HG03139 (cell line): ENCODE data around the gene HMX1.

ENCODE experiments used
- ATAC-seq: cut with Tn5 transposase; IDR thresholded peaks from one replicate; pipeline ENCODE4 v1.9.1; 2021; ENCODE audit not compliant: unreplicated experiment

Gene HMX1

GRCh38 chr4:8893227-8893623 is 21.6 kb upstream of the HMX1 start:
- ATAC-seq, result no peak

GRCh38 chr4:8892556-8893226 is 21.1 kb upstream of the HMX1 start:
- ATAC-seq, result no peak

GRCh38 chr4:8891646-8892555 is 20.3 kb upstream of the HMX1 start:
- no peak for ATAC-seq

- no peak for ATAC-seq
These were observed 19.6 kb upstream of the HMX1 start for GRCh38 chr4:8891255-8891645.

- no peak for ATAC-seq
These were observed 17.2 kb upstream of the HMX1 start for GRCh38 chr4:8888856-8889255.

- ATAC-seq, result no peak
These were observed 15.2 kb upstream of the HMX1 start for GRCh38 chr4:8886612-8887406.

GRCh38 chr4:8882239-8882638 is 10.6 kb upstream of the HMX1 start:
- no peak for ATAC-seq

GRCh38 chr4:8880851-8881250 is 9.2 kb upstream of the HMX1 start:
- ATAC-seq, result no peak

- no peak for ATAC-seq
These were observed 7.9 kb upstream of the HMX1 start for GRCh38 chr4:8879574-8879973.

- ATAC-seq, result no peak
These were observed 6.8 kb upstream of the HMX1 start for GRCh38 chr4:8878421-8878820.

- no peak for ATAC-seq
These were observed 6.1 kb upstream of the HMX1 start for GRCh38 chr4:8877780-8878040.

GRCh38 chr4:8876982-8877779 is 5.5 kb upstream of the HMX1 start:
- ATAC-seq, result no peak

- no peak for ATAC-seq
These were observed 3.4 kb upstream of the HMX1 start for GRCh38 chr4:8874896-8875680.

GRCh38 chr4:8874003-8874895 is 2.6 kb upstream of the HMX1 start:
- no peak for ATAC-seq

GRCh38 chr4:8872402-8873291 is 1.0 kb upstream of the HMX1 start:
- ATAC-seq, result no peak

GRCh38 chr4:8870647-8871416 is 807 bp downstream of the HMX1 start:
- no peak for ATAC-seq

GRCh38 chr4:8869898-8870646 is 1.6 kb downstream of the HMX1 start:
- no peak for ATAC-seq
